HepG2 (cell line): ENCODE data around the gene ABCC8. TPM values are rescaled to one million over a fixed set of nuclear protein-coding genes. Genes with fewer than 3 reads are reported as not detected.

Experiments
- DNMT3B ChIP-seq: conservative IDR thresholded peaks from 2 replicates; pipeline ENCODE4 v1.6.1; 2016; ENCODE audit warnings: missing biosample characterization, control low read depth
- FOXC1 ChIP-seq: sonication (generic); formaldehyde crosslinking; IDR thresholded peaks from 2 replicates; pipeline ENCODE4 v1.8.0; 2022; ENCODE audit warnings: mild to moderate bottlenecking, missing genetic modification reagents, borderline replicate concordance
- HIVEP1 ChIP-seq: sonication (generic); formaldehyde crosslinking; IDR thresholded peaks from 2 replicates; pipeline ENCODE4 v1.4.0; 2020; ENCODE audit warnings: mild to moderate bottlenecking, missing genetic modification reagents
- IRF2 ChIP-seq: IDR thresholded peaks from 2 replicates; pipeline ENCODE4 v1.6.1; 2018; ENCODE audit warnings: missing genetic modification reagents, missing compliant biosample characterization
- NFATC3 ChIP-seq: sonication (generic); formaldehyde crosslinking; IDR thresholded peaks from 2 replicates; pipeline ENCODE4 v1.5.1; 2020; ENCODE audit warnings: mild to moderate bottlenecking, missing genetic modification reagents
- PHF20 ChIP-seq: sonication (generic); formaldehyde crosslinking; IDR thresholded peaks from 2 replicates; pipeline ENCODE4 v1.5.0; 2020; ENCODE audit warnings: mild to moderate bottlenecking, missing genetic modification reagents
- YEATS4 ChIP-seq: sonication (generic); formaldehyde crosslinking; IDR thresholded peaks from 2 replicates; pipeline ENCODE4 v1.4.0; 2020; ENCODE audit warnings: missing genetic modification reagents, borderline replicate concordance
- ZNF12 ChIP-seq: sonication (generic); formaldehyde crosslinking; IDR thresholded peaks from 2 replicates; pipeline ENCODE4 v1.5.0; 2020; ENCODE audit warnings: missing genetic modification reagents
- ZNF441 ChIP-seq: sonication (generic); formaldehyde crosslinking; IDR thresholded peaks from 2 replicates; pipeline ENCODE4 v1.7.0; 2021; ENCODE audit warnings: missing genetic modification reagents, borderline replicate concordance
- ZNF605 ChIP-seq: sonication (generic); formaldehyde crosslinking; IDR thresholded peaks from 2 replicates; pipeline ENCODE4 v1.8.0; 2022; ENCODE audit warnings: mild to moderate bottlenecking, missing genetic modification reagents
- ZSCAN12 ChIP-seq: sonication (generic); formaldehyde crosslinking; IDR thresholded peaks from 2 replicates; pipeline ENCODE4 v1.9.0; 2021; ENCODE audit warnings: mild to moderate bottlenecking, missing genetic modification reagents
- polyA plus RNA-seq, 8 experiments: library from polyadenylated mRNA; depleted of rRNA in 3 of 8; stranded (reverse) in 7 of 8; unstranded in 1 of 8; fragments of >200 nt; fragmentation: Illumina TruSeq in 4 of 8; extraction: Trizol in 4 of 8; gene quantifications; 2 replicates each; pipeline versions ENCODE4 v1.2.1 to v1.2.3, GENCODE V29; 2011 to 2016; ENCODE audit warnings: low read depth in 4 of 8, missing spikeins in 1 of 8, mixed read lengths in 1 of 8; ENCODE audit not compliant: insufficient read depth in 1 of 8
- total RNA-seq, 5 experiments: library from RNA; depleted of rRNA; stranded (reverse); fragments of >200 nt; fragmentation: Illumina TruSeq; extraction: Trizol; gene quantifications; 2 replicates each; pipeline ENCODE4 v1.2.3, GENCODE V29; 2016; ENCODE audit warnings: low read depth in 1 of 5
- TF ChIP-seq, protein P1 (sequence below): IDR thresholded peaks from 2 replicates; pipeline ENCODE4 v1.4.0; 2020; ENCODE audit warnings: mild to moderate bottlenecking, missing genetic modification reagents
- TF ChIP-seq, protein P2 (sequence below): IDR thresholded peaks from 2 replicates; pipeline ENCODE4 v1.6.1; 2012; ENCODE audit warnings: low read length, improper control_type of control experiment
- TF ChIP-seq, protein P3 (sequence below): sonication (generic); formaldehyde crosslinking; IDR thresholded peaks from 2 replicates; pipeline ENCODE4 v1.4.0; 2020; ENCODE audit warnings: missing genetic modification reagents, borderline replicate concordance
- TF ChIP-seq, protein P4 (sequence below): sonication (generic); formaldehyde crosslinking; IDR thresholded peaks from 2 replicates; pipeline ENCODE4; 2020; ENCODE audit warnings: missing genetic modification reagents, mild to moderate bottlenecking, borderline replicate concordance

The ABCC8 gene
- total and polyA plus RNA-seq, 2 of the 13 experiments (the other 11 are each of a cell fraction or from before 2014, with no cell fraction given) = not detected

GRCh38 chr11:17351510-17352176 lies 125.0 kb downstream of the ABCC8 start, which contains the start of gene NCR3LG1 (continued):
- TF ChIP-seq, protein P1, sequence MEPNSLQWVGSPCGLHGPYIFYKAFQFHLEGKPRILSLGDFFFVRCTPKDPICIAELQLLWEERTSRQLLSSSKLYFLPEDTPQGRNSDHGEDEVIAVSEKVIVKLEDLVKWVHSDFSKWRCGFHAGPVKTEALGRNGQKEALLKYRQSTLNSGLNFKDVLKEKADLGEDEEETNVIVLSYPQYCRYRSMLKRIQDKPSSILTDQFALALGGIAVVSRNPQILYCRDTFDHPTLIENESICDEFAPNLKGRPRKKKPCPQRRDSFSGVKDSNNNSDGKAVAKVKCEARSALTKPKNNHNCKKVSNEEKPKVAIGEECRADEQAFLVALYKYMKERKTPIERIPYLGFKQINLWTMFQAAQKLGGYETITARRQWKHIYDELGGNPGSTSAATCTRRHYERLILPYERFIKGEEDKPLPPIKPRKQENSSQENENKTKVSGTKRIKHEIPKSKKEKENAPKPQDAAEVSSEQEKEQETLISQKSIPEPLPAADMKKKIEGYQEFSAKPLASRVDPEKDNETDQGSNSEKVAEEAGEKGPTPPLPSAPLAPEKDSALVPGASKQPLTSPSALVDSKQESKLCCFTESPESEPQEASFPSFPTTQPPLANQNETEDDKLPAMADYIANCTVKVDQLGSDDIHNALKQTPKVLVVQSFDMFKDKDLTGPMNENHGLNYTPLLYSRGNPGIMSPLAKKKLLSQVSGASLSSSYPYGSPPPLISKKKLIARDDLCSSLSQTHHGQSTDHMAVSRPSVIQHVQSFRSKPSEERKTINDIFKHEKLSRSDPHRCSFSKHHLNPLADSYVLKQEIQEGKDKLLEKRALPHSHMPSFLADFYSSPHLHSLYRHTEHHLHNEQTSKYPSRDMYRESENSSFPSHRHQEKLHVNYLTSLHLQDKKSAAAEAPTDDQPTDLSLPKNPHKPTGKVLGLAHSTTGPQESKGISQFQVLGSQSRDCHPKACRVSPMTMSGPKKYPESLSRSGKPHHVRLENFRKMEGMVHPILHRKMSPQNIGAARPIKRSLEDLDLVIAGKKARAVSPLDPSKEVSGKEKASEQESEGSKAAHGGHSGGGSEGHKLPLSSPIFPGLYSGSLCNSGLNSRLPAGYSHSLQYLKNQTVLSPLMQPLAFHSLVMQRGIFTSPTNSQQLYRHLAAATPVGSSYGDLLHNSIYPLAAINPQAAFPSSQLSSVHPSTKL (CRISPR knock-in tag) = peak; percentile 73; the same call in 1 of the 2 replicates
- peak; percentile 70 for TF ChIP-seq YEATS4 (CRISPR knock-in tag)
- TF ChIP-seq IRF2 = 0 out of 2 replicates have a peak, but pooled peaks have one; percentile 14
- TF ChIP-seq, protein P2, sequence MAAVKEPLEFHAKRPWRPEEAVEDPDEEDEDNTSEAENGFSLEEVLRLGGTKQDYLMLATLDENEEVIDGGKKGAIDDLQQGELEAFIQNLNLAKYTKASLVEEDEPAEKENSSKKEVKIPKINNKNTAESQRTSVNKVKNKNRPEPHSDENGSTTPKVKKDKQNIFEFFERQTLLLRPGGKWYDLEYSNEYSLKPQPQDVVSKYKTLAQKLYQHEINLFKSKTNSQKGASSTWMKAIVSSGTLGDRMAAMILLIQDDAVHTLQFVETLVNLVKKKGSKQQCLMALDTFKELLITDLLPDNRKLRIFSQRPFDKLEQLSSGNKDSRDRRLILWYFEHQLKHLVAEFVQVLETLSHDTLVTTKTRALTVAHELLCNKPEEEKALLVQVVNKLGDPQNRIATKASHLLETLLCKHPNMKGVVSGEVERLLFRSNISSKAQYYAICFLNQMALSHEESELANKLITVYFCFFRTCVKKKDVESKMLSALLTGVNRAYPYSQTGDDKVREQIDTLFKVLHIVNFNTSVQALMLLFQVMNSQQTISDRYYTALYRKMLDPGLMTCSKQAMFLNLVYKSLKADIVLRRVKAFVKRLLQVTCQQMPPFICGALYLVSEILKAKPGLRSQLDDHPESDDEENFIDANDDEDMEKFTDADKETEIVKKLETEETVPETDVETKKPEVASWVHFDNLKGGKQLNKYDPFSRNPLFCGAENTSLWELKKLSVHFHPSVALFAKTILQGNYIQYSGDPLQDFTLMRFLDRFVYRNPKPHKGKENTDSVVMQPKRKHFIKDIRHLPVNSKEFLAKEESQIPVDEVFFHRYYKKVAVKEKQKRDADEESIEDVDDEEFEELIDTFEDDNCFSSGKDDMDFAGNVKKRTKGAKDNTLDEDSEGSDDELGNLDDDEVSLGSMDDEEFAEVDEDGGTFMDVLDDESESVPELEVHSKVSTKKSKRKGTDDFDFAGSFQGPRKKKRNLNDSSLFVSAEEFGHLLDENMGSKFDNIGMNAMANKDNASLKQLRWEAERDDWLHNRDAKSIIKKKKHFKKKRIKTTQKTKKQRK = no peak
- peak; percentile 21; the same call in 1 of the 2 replicates for TF ChIP-seq ZNF12 (CRISPR knock-in tag)
- TF ChIP-seq, protein P3, sequence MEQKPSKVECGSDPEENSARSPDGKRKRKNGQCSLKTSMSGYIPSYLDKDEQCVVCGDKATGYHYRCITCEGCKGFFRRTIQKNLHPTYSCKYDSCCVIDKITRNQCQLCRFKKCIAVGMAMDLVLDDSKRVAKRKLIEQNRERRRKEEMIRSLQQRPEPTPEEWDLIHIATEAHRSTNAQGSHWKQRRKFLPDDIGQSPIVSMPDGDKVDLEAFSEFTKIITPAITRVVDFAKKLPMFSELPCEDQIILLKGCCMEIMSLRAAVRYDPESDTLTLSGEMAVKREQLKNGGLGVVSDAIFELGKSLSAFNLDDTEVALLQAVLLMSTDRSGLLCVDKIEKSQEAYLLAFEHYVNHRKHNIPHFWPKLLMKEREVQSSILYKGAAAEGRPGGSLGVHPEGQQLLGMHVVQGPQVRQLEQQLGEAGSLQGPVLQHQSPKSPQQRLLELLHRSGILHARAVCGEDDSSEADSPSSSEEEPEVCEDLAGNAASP (CRISPR knock-in tag) = no peak
- 0 out of 2 replicates have a peak, but pooled peaks have one; percentile 23 for TF ChIP-seq PHF20 (CRISPR knock-in tag)
- peak; percentile 98 for TF ChIP-seq HIVEP1 (CRISPR knock-in tag)
- no peak for TF ChIP-seq ZNF441 (CRISPR knock-in tag)
- TF ChIP-seq, protein P4, sequence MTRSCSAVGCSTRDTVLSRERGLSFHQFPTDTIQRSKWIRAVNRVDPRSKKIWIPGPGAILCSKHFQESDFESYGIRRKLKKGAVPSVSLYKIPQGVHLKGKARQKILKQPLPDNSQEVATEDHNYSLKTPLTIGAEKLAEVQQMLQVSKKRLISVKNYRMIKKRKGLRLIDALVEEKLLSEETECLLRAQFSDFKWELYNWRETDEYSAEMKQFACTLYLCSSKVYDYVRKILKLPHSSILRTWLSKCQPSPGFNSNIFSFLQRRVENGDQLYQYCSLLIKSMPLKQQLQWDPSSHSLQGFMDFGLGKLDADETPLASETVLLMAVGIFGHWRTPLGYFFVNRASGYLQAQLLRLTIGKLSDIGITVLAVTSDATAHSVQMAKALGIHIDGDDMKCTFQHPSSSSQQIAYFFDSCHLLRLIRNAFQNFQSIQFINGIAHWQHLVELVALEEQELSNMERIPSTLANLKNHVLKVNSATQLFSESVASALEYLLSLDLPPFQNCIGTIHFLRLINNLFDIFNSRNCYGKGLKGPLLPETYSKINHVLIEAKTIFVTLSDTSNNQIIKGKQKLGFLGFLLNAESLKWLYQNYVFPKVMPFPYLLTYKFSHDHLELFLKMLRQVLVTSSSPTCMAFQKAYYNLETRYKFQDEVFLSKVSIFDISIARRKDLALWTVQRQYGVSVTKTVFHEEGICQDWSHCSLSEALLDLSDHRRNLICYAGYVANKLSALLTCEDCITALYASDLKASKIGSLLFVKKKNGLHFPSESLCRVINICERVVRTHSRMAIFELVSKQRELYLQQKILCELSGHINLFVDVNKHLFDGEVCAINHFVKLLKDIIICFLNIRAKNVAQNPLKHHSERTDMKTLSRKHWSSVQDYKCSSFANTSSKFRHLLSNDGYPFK = no peak; the same call in 1 of the 2 replicates
- TF ChIP-seq ZSCAN12 (CRISPR knock-in tag) = peak; percentile 82; the same call in 1 of the 2 replicates
- TF ChIP-seq DNMT3B (CRISPR knock-in tag) = no peak; the same call in 1 of the 2 replicates
- 0 out of 2 replicates have a peak, but pooled peaks have one; percentile 54 for TF ChIP-seq NFATC3 (CRISPR knock-in tag)
- peak; percentile 51 for TF ChIP-seq ZNF605 (CRISPR knock-in tag)
- no peak for TF ChIP-seq FOXC1 (CRISPR knock-in tag)
